GM20000 (cell line): ENCODE results near the gene RPS19BP1.
"Not testable (repeated sequence)": the region's sequence is repeated elsewhere in the genome, so short reads cannot be mapped to it uniquely, and the experiment has no call there.

Source experiments
- DNase-seq: peaks from one replicate; pipeline ENCODE4 v3.0.0; 2012; ENCODE audit warnings: low spot score
- TF ChIP-seq, protein P1 (sequence below): IDR thresholded peaks from 2 replicates; pipeline ENCODE4 v1.5.1; 2012; ENCODE audit warnings: mild to moderate bottlenecking, control low read depth; ENCODE audit errors: extremely low read depth, missing control alignments

RPS19BP1 gene

DNA sequence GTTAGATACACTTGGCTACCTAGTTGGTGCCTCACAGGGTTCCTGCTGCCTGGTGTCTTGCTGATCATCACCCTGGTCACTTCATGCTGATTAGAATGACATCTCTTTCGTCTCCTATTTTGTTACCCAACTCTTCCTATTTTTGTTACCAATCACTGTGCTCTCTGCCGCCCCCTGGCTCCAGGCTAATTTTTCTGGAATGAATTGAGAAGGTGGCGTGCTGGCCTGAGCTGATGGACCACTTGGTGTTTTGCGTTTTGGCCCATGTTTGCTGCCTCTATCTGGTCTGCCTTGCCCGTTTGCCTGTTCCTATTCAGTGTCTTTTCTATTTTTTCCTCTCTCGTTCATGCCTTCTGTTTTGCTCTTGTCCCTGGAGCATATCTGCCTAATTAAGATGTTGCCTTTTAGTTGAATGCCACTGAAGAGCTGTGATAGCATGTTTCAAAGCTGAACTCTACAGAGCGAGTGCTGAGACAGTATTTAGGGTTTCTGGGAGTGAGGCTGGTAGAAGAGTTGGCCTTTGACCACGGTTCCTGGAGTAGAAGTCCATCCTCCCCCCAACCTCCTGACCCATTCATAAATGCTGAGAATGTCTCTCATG is 18.1 kb downstream of the RPS19BP1 start:
- no peak for DNase-seq
- TF ChIP-seq, protein P1, sequence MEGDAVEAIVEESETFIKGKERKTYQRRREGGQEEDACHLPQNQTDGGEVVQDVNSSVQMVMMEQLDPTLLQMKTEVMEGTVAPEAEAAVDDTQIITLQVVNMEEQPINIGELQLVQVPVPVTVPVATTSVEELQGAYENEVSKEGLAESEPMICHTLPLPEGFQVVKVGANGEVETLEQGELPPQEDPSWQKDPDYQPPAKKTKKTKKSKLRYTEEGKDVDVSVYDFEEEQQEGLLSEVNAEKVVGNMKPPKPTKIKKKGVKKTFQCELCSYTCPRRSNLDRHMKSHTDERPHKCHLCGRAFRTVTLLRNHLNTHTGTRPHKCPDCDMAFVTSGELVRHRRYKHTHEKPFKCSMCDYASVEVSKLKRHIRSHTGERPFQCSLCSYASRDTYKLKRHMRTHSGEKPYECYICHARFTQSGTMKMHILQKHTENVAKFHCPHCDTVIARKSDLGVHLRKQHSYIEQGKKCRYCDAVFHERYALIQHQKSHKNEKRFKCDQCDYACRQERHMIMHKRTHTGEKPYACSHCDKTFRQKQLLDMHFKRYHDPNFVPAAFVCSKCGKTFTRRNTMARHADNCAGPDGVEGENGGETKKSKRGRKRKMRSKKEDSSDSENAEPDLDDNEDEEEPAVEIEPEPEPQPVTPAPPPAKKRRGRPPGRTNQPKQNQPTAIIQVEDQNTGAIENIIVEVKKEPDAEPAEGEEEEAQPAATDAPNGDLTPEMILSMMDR, result peak; percentile 46

DNA sequence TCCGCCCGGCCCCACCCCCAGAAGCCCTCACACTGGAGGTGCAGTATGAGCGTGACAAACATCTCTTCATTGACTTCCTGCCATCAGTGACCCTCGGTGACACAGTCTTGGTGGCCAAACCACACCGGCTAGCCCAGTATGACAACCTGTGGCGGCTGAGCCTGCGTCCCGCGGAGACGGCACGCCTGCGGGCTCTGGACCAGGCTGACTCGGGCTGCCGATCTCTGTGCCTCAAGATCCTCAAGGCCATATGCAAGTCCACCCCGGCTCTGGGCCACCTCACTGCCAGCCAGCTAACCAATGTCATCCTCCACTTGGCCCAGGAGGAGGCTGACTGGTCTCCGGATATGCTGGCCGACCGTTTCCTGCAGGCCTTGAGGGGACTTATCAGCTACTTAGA is 18.8 kb downstream of the RPS19BP1 start:
- TF ChIP-seq, protein P1, result no peak
- no peak for DNase-seq

DNA sequence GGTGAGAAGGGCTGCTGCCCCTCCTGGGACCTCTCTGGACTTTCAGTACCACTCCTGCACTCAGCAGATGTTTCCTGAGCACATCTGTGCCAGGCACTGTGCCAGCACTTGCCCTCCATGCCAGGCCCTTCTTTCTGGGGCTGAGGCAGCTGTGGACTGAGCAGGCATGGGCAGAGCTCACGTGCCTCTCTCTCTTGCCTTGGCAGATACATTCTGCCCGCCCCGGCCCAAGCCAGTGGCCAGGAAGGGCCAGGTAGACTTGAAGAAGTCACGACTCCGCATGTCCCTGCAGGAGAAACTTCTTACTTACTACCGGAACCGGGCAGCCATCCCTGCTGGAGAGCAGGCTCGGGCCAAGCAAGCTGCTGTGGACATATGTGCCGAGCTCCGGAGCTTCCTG is 20.5 kb downstream of the RPS19BP1 start:
- DNase-seq, result no peak
- TF ChIP-seq, protein P1, result no peak

DNA sequence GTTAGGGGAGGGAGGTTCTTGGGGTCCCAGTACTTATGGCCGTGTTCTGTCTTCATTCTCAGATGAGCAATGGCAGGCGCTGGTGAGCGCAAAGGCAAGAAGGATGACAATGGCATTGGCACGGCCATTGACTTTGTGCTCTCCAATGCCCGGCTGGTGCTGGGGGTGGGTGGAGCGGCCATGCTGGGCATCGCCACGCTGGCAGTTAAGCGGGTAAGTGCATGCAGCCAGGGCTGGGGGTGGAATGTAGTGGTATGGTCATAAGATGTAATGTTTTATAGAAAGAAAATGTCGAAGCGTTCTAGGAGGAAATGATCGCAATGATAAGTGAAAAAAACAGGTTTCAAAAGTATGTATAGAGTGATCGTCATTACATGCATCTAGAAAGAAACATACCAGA is 21.3 kb downstream of the RPS19BP1 start:
- TF ChIP-seq, protein P1, result no peak
- DNase-seq, result no peak

DNA sequence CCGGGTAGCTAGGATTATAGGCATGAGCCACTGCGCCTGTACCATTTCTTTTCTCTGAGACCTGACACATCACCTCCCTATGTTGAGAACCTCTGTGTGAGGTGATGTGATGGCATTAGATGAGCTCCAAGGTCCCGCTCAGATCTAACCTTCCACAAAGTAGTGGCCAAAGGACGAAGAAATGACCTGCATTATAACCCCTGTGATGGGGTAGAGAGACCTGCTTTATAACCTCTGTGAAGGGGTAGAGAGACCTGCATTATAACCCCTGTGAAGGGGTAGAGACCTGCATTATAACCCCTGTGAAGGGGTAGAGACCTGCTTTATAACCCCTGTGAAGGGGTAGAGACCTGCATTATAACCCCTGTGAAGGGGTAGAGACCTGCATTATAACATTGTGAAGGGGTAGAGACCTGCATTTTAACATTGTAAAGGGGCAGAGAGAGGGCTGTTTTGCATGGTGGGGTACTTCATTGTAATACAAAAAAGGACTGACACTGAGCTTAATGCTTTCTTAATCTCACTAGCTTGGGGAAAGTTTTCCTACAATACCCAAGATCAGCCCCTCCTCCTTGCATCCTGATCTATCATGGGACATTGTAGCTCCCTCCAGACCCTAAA is 21.9 kb downstream of the RPS19BP1 start:
- DNase-seq, result no peak
- TF ChIP-seq, protein P1, result no peak

DNA sequence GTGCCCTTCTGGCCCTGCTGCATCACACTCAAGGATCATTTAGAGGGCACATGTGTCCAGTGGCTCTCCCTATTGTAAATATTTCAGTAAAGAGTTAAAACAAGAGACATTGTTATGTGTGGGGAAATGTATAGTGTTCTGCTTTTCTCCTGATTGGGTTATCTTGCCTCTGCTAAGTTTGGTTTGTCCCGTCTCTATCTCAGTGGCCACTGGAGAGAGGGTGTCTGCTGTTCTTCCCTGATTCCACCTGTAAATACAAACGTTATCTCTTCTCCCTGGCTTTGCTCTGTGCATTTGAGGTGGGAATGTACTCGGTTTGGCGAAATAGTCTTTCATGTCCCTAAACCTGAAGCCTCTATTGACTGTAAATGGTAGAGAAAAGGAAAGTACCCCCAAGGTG is 24.2 kb downstream of the RPS19BP1 start:
- TF ChIP-seq, protein P1, result no peak

DNA sequence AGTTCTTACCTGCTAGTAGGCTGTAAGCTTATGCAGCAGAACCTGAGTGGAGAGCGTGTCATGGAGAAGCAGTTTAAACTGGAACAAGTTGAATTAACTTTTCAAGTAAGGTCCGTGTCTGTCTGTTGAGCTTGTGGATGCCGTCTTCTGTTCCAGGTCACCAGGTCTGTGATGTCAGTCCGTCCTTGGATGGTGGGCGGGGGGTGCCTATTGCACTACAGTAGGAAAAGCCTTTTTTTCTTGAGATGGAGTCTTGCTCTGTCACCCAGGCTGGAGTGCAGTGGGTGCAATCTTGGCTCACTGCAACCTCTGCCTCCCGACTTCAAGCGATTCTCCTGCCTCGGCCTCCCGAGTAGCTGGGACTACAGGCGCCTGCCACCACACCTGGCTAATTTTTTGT is 25.5 kb downstream of the RPS19BP1 start:
- DNase-seq, result not testable (repeated sequence)

More for the DNA sequence above, 24.2 kb downstream of the RPS19BP1 start:
- no peak for DNase-seq

DNA sequence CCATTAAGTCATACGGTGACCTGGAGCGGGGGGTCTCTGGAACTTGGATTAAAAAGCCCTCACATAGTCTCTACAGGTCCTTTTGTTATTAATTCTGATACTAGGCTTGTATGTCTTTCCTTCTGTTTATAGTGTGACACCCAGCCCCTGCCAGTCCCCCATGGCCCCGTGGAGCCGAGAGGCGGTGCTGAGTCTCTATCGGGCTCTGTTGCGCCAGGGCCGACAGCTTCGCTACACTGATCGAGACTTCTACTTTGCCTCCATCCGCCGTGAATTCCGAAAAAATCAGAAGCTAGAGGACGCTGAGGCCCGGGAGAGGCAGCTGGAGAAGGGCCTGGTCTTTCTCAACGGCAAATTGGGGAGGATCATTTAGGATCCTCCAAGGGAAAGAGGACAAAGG is 28.5 kb downstream of the RPS19BP1 start:
- TF ChIP-seq, protein P1, result no peak
- DNase-seq, result no peak
